Measurements from ENCODE around the gene ITPK1.

DNA sequence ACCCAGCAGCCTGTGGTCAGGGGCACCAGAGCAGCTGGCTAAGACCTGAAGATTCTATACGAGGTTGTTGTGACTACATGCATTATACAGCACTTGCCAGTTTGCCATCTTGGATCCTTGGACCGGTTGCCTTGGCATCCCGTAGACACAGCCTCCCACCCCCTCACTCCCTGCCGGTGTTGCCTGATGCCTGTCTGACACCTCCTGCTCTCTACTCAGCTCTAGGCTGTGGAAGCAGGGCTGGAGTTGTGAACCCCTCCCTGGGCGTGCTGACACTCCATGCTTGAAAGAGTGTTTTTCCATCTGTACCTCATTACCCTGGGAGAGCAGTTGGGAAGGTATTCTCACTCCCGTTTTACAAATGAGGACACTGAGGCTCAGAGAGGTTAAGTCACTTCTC is 190.3 kb downstream of the ITPK1 start:
- no peak for TF ChIP-seq EP300 (IDR thresholded peaks at IDR 0.05)
- TF ChIP-seq CTCF (IDR thresholded peaks at IDR 0.05), result no peak

Data from stomach (tissue), 4 donors.